HUDEP-2 (cell line): ENCODE results near the gene HNRNPK.
"Not testable (repeated sequence)": the region's sequence is repeated elsewhere in the genome, so short reads cannot be mapped to it uniquely, and the experiment has no call there.

Source experiments
- DNase-seq, 76 experiments: peaks; one replicate each; lab custom pipeline; 2025; ENCODE audit not compliant: unreplicated experiment in 76 of 76; lab: John Stamatoyannopoulos, UW

HNRNPK gene

GRCh38 chr9:83978992-83979811 is 813 bp downstream of the HNRNPK start:
- DNase-seq, result peak in 69 of 76 experiments; percentile 2 to 81 (median 63)

GRCh38 chr9:83977196-83977595 is 2.8 kb downstream of the HNRNPK start:
- DNase-seq, result no peak

DNA sequence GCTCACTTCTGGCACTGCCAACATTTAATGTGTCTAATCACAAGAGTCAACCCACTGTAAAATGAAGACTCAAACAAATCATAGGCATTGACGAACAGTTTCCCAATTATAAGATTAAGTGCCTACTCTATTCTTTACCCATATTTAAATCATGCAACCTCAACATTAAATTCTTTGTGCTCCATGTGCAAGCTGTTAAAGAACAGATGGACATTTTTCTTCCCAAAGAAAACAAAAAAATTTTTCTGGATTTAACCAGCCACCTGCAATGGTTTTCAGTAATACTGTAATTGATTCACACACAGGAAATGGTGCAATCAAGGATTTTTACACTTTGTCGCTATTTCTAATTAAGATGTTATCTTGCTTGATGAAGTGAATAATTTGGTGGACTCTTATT is 3.6 kb downstream of the HNRNPK start:
- DNase-seq, result no peak

DNA sequence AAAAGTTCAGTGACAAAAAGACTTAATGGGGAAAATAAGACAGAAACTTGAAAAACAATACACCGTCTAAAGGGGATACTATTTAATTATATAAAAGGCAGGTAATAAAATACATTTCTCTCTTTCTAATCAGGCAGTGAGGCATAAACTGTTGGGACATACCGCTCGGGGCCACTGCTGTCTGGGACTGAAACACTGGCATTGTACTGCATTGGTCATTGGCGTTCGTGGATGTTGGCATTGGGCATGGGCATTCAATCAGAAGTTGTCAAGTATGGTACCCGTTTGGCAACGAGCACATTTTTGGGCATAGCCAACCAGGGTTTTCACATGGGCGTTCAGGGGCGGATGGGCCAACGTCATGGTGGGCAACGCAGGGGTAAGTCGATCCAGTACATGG is 4.7 kb downstream of the HNRNPK start:
- DNase-seq, result no peak

DNA sequence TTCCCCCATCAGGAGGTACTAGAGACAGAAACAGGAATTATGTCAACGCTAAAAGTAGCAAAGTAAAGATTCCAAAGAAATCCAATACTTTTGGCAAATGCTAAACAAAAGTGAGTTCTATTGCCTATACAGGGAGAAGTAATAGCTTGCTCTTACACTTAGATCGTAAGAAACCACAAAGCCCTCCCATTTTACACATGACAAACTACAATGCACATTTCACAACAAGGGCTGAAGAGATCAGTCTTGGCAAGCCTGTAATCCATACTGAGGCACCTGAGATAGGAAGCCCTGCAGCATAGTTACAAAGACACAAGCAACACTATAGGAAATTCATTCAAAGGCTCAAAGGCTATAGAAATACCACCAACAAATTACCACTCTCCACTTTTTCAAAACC is 7.7 kb downstream of the HNRNPK start:
- no peak for DNase-seq

DNA sequence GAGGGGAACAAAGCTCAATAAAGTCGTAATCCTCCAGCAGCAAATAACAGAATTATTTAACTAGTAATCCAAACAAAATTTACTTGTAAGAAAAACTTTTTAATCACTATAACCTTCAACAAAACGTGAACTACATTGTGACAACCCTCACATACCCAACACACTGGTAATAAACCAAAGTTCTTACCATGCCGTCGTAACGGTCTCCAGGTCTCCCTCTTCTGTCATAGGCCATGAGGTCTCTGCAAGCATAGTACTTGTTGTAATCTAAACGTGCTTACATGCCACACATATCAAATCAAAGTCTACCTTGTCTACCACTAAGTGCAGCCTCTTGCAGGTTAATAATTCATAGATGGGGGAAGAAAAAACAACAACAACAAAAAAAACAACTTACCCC is 8.5 kb downstream of the HNRNPK start:
- no peak for DNase-seq

DNA sequence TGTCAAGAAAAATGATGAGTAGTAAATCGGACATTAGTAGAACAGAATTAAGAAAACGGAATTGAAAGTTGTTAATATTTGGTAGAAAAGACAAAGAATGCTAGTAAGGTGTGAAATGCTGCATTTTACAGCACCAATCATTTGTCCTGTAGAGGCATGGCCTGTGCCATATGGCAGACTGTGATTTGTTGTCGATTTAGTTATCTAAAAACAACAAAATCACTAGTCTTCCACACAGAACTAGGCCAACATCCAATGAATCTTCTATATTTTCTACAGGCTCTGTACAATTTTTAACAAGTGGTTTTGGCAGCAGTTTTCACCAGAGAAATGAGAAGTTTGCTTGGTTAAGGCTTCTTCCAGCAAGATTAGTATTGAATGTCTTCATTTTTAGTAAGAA is 10.4 kb downstream of the HNRNPK start:
- no peak for DNase-seq

DNA sequence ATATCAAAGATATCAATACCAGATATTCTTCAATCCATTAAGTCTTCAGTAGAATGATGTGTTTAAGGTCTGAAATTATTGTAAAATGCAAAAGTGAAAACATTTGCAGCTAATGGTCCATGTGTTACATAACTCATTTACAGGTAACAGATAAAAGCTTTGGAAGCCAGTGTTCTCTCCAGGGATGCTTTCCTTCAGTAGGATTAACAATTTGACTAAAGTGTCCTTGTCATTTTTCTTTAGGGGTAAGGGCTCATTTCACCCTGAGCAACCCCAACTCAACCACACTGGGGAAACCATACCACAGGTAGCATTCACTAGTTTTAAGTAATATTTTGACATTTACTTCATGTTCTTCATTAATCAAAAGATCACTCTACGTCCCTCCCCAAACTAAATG is 12.9 kb downstream of the HNRNPK start:
- no peak for DNase-seq

DNA sequence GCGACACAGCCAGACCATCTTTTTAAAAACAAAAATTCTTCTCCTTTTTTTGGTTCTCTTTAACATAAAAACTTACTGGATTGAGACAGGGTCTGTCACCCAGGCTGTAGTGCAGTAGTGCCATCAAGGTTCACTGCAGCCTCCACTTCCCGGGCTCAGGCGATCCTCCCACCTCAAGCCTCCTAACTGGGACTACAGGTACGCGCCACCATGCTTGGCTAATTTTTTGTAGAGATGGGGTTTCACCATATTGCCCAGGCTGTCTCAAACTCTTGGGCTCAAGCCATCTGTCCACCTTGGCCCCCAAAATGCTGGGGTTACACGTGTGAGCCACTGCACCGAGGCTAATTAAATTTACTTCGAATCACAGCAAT is 13.8 kb downstream of the HNRNPK start:
- DNase-seq, result no peak

- DNase-seq, result peak in 4 of 76 experiments; percentile 5 to 19 (median 14)
These were observed 14.4 kb downstream of the HNRNPK start for GRCh38 chr9:83965350-83966208.

DNA sequence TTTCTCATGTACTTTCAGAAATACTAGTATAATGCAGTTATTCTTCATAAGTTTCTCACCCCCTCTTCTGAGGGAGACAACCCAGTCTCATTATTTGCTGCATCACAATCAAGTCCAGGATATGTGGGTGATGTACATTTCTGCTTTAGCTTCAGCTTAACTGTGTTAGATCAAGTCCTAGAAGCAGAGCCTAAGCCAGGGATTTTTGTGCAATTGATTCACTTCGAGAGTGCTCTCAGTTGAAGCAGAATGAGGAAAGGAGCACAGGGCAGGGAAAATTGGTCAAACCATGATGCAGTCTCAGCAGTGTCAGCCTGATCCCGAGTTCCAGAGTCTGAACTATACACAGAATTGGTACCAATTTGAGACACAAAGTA is 15.1 kb downstream of the HNRNPK start:
- no peak for DNase-seq

GRCh38 chr9:83962165-83962564 is 17.9 kb downstream of the HNRNPK start:
- DNase-seq, result peak in 1 of 76 experiments; percentile 9

DNA sequence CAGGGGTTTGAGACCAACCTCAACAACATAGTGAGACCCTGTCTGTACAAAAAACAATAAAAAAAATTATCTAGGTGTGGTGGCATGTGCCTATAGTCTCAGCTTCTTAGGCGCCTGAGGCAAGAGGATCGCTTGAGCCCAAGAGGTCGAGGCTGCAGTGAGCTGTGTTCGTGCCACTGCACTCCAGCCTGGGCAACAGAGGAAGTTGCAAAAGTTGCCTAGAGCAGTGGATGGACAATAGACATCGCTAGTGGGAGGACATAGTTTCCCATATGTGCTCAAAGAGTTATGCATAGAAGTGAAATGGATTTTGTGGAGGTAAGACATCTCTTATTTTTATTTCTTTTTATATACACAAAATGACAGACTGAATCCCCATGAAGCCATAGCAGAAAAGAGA is 19.0 kb downstream of the HNRNPK start:
- no peak for DNase-seq

GRCh38 chr9:83959061-83959460 is 21.0 kb downstream of the HNRNPK start:
- DNase-seq, result no peak

DNA sequence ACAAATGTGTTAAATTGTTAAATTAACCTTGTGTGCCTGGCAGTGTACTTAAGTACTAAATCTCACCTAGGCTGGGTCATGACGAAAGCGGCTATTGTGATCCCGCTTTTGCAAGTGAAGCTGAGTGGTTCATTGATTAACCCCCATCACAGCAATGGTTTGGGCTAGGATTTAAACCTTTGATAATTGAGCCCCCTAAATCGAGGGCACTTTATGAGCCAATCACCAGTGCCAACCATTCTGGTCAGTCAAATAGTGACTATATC is 22.8 kb downstream of the HNRNPK start:
- no peak for DNase-seq

DNA sequence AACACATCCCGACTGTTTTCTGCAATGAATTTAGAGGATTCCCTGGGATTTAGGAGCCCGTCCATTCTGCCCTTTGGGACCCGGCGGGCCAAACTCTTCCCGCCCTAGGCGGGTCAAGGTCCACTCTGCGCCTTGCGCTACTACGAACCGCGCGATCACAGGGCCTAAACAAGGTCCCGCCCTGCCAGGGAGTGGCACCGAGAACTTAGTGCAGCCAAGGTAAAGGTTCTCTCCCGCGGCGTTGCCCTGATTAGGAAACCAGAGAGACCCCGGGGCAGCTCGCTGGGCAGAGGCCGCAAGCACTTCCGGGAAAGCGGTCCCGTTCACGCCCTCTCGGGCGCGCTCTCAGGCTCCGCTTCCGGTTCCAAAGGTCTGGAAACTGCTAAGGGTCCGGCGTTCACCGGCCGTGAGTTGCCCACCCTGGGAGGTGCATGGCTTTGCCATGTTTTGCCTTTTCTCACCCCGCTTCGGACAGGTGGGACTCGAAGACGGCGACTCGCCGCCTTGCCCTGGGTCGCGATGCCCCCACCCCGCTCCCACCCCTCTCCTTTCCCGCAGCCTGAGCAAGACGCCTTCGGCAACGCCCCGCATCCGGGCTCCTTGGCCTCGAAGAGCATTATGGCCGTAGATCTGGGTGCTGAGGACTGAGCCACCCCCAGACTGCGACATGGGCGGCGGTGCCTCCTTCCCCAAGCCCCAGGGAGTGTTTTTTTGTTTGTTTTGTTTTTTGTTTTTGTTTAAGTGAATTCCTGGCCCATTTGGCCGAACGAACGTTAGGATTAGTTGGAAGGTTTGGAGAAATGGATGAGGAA is 23.4 kb downstream of the HNRNPK start:
- peak in 75 of 76 experiments; percentile 9 to 78 (median 64) for DNase-seq

DNA sequence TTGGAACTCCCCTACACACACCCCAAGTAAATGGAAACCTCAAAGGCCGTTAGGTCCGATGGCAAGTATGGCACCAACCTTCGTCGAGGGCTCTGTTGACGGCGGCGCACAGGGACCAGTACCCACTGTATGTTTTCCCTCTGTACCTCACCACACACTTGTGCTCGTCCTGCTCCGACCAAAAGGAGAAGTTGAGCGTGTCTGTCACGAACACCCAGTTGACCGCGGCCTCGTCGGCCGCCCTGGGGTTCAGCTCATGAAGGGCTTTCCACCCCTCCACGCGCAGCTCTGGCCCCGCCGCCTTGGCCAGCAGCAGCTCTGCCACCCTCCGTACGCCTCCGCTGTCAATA is 24.0 kb downstream of the HNRNPK start:
- DNase-seq, result peak in 41 of 76 experiments; percentile 15 to 71 (median 42)

- DNase-seq, result not testable (repeated sequence)
These were observed 31.9 kb downstream of the HNRNPK start for GRCh38 chr9:83948096-83948495.

DNA sequence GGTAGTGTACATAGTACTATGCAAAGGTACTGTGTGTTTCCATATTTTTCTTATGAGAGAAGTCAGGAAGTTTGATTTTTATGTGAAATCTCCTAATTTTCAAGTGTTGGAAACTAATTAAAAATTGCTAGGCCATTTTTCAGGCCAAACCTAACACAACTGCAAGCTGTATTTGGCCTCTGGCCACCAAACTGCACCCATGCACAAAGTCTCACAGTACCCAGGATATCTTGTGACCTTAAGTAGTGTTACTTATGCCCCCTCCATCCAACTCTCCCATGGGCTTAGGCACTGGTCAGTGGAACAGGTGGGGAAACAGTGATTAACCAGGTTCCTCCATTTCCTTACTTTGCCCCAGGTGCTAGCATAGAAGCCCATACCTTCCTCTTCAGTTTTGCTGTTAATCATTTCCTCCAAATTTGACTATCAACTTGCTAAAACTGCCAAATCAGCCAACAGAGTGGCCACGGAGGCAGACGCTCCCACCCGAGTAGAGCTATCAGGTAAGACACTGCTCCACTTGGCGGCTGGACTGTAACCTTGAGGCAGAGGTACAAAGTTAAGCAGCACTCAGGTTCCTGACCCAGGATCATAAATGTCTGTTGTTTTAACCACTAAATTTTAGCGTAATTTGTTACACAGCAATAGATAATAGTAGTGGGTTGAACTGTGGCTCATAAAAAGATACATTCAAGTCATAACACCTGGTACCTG is 39.3 kb downstream of the HNRNPK start:
- DNase-seq, result no peak

GRCh38 chr9:83937861-83938455 is 42.1 kb downstream of the HNRNPK start:
- DNase-seq, result peak in 35 of 76 experiments; percentile 5 to 70 (median 42)
